Stimulated activated CD8-positive, alpha-beta memory T cell treated with anti-CD3 and anti-CD28 coated beads, Interleukin-12 subunit alpha, Interleukin-12 subunit beta, amount 100 ng/mL, for 24 hours (primary cell): ENCODE measurements around the gene TCHHL1.

Source experiments
- DNase-seq: peaks from one replicate; pipeline ENCODE4 v3.0.0-alpha.2; 2020; ENCODE audit errors: extremely low read depth

TCHHL1 gene

DNA sequence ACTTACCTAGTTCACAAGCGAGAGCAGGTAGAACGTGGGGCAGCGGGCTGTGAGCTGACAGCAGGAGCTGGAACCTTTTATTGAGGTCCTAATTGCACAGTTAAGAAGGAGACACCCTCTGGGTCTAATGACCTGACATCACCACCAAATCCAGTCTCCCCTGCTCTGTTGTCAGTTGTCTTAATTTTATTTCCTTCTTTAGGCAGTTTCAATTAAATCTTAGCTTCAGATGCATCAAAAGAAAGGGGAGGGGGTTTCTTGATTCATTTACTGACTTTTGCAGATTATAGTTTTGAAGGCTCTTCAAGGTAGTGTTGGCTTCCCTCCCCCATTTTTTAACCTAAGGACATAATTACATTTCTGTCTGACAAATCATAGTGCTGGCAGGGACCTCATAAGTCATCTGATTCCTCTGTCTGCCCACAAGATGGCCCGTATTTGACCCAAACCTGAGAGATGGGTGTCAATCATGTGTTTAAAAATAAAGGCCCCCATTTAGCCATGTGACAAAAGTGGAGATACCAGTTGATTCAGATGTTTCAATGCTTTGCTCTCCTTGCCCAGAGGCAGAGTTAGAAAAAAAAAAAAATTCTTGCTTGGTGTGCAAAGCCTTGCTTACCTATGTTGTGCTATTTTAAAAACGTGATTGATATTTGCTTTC is at the start of gene TCHHL1:
Gene TCHHL1 (minus strand): TSS at position 51 of the 661 bp plus-strand sequence. CDS start 921 bp downstream, outside the sequence.
- DNase-seq, result no peak

DNA sequence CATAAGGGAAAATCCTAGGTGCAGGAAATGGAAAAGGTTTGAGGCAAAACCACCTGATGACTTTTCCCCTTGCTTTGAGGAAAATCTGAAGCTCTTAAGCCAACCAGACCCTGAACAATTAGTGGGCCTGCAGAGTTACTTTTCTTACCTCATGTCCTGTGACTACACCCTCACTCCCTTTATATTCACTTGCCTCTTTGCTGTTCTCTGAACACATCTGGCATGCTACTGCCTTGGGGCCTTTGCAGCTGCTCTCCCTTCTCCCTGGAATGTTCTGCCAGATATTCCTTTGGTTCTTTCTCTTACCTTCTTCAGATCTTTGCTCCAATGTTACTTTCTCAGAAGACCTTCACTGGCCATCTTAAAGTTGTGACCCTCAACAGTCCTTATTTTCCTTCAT is 48.4 kb upstream of the TCHHL1 start:
- no peak for DNase-seq

DNA sequence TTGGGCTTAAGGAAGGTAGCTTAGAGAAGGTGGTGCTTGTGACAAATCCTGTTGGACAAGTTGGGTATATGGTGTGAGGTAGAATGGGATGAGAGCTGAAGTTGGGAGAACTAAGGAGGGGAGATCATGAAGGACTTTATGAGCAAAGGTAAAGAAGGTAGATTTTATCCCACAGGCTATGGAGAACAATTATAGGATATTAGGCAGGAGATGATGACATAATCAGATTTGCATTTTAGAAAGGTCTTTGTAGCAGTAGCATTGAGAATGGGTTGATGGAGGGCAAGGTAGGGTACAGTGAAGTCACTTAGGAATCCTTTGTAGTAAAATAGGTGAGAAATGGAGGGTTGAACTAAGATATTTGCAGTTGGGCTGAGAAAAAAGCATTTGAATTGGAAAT is 41.3 kb upstream of the TCHHL1 start:
- DNase-seq, result no peak

DNA sequence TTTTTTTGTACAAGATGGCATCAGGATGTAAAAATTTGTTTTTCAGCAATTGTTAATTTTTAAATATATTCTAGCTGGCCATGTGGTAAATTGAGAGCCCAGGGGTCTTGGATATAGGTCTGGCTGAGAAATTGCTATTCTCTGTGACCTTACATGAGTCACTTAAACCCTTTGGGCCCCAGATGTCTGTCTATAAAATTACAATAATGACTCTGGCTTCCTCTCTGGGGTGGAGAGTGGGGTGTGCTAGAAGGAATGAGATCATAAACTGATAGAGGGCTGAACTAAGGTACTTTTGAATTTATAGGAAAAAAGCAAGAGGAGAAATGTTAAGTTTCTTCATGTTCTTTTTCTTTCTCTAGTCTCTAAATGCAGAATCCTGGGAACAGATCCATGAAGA is 38.8 kb upstream of the TCHHL1 start:
- no peak for DNase-seq

DNA sequence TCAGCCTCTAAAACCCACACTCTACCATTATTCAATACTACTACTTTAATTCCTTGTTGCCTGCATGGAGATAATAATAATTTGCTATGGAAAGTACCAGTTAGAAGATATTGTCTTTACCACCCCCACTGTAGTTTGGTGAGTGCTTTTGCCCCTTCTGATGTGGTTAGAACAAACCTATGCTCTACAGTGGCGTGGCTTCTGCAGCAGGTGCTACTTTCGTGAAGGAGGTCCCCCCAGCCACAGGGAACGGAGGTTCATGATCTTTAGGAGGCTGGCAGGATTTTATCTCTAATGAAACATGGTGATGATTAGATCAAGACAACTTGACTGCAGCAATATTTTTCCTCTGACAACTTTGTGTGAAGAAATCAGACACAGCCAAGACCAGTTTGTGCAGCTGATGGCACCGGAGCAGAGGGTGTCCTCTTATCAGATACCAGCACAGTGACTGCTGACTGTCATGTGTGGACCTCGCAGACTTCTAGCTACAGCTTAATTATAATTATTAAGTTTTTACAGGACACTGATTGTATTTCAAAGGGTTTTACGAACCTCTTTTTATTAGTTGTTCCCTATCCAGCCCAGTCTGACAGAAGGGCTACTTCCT is 37.1 kb upstream of the TCHHL1 start:
- no peak for DNase-seq

DNA sequence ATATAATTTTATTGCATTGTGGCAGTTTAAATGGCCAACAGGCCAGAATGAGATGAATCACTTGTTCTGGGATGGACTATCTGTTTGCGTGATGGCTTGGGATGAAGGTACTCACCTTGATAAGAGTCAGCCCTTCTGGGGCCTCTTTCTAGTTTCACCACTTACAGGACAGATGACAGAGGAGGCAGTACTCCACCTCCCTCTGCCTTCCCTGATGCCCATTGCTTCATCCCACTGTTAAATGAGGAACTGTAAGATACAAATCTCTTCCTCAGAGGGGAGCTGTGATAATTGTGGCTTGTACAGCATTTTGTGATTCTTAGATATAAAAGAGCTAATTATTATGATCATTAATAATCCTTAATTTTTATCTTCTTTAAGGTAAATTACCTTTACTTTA is 30.1 kb upstream of the TCHHL1 start:
- no peak for DNase-seq

DNA sequence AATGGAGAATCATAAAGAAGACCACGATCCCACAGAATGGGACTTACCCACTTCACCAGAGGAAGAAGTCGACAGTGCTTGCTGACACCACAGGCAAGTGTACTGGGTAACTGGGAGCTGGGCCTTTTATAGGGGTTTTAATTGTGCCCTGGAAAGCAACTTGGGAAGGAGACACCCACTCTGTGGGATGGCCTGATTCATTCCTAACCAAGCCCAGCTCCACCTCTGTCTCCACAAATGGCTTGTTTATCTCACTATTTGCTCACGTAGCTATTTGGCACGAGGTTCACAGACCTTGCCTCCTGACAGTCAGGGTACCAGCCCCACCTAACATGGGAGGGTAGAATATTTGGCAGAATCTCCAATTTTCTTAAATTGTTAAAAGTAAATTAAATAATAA is 26.5 kb upstream of the TCHHL1 start, which contains the start of gene TCHH:
Gene TCHH (minus strand): TSS at position 101 of the 400 bp plus-strand sequence. CDS start 1,364 bp downstream, outside the sequence.
- no peak for DNase-seq

DNA sequence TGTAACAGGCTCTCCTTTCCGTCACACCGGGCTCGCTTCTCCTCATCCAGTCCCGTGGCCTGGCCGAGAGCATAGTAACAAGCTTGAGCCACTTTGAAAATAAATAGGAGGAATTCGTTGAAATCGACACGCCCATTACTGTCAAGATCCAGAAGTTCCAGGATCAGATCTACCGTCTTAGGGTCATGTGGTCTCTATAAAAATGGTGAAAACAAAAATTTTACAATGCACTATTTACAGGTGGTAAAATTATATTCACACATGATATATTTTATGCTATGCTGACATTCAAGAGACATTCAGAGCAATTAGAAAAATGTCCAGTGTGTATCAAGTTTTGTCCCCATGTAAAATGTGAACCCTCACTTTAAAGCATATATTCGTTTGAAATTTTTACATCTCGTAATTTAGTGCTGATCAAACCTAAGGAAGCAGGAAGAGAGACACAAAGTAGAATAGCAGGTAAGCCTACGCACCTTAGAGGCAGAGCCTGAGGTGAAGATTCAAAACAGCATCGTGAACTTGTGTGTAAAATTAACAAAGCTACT is 24.1 kb upstream of the TCHHL1 start:
- DNase-seq, result no peak

DNA sequence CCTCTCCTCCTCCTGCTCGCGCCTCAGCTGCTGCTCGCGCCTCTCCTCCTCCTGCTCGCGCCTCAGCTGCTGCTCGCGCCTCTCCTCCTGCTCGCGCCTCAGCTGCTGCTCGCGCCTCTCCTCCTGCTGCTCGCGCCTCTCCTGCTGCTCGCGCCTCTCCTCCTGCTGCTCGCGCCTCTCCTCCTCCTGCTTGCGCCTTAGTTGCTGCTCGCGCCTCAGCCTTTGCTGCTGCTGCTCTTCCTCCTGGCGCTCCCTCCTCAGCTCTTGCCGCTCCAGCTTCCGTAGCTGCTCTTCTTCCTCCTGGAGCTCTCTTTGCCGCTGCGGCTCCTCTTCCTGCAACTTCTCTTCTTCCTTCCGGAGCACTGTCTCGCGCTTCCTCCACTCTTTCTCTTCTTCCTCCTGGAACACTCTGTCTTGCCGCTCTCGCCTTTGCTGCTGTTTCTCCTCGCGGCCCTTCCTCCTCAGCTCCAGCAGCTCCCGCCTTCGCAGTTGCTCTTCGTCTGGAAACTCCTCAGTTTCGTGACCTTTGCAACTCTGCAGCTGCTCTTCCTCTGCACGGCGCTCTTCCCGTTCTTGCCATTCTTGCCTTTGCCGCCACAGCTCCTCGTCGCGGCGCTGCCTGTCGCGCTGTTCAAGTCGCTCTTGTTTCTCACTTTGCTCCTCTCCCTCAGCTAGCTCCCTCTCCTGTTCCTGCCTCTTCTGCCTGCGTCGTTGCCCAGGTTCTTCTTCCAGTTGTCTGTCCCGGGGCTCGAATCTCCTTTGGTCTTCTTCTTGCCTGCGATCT is 23.4 kb upstream of the TCHHL1 start:
- no peak for DNase-seq

DNA sequence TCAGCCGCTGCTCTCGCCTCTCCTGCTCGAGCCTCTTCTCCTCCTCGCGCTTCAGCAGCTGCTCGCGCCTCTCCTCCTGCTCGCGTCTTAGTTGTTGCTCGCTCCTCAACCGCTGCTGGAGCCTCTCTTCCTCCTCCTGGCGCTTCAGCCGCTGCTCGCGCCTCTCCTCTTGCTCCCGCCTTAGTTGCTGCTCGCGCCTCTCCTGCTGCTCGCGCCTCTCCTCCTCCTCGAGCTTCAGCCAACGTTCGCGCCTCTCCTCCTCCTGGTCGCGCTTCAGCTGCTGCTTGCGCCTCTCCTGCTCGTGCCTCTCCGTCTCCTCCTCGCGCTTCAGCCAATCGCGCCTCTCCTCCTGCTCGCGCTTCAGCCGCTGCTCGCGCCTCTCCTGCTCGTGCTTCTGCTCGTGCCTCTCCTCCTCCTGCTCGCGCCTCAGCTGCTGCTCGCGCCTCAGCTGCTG is 22.7 kb upstream of the TCHHL1 start:
- DNase-seq, result no peak

DNA sequence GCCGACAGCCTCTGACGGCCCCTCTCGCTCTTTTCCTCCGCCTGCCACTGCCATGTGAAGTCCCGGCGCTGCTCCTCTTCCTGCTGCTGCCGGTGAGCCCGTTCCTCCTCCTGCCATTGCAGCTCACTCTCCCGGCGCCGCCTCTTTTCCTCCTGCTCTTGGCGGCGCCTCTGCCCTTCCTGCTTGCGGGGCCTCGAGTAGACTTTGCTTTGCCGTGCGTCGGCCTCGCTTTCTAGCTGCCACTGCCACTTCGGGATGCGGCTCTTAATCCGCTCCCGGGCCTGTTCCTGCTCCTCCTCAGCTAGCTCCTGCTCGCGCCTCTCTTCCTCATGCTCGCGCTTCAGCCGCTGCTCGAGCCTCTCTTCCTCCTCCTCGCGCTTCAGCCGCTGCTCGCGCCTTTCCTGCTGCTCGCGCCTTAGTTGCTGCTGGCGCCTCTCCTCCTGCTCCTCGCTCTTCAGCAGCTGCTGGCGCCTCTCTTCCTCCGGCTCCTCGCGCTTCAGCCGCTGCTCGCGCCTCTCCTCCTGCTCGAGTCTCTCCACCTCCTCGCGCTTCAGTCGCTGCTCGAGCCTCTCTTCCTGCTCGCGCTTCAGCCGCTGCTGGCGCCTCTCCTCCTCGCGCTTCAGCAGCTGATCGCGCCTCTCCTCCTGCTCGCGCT is 22.1 kb upstream of the TCHHL1 start:
- no peak for DNase-seq

DNA sequence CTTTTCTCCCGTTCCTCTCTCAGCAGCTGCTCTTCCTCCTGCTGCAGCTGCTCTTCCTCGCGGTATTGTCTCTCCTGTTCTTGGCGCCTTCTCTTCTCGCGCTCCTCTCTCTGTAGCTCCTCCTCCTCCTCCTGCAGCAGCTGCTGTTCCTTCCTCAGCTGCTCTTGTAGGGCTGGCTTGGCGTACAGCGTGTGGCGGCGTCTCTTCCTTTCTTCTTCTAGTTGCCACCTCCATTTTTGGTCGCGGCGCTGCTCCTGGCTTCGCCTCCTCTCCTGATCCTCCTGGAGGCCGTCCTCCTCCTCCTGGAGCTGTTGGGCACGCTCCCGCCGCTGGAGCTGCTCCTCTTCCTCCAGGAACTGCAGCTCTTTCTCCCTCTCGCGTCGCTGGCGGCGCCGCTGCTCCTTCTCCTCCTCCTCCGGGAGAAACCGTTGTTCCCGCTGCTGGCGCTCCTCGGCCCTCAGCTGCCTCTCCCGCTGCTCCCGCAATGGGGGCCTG is 21.5 kb upstream of the TCHHL1 start:
- no peak for DNase-seq

DNA sequence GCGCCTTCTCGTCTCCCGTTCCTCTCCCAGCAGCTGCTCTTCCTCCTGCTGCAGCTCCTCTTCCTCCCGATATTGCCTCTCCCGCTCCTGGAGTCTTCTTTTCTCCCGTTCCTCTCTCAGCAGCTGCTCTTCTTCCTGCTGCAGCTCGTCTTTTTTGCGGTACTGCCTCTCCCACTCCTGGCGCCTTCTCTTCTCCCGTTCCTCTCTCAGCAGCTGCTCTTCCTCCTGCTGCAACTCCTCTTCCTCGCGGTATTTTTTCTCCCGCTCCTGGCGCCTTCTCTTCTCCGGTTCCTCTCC is 21.1 kb upstream of the TCHHL1 start:
- no peak for DNase-seq

DNA sequence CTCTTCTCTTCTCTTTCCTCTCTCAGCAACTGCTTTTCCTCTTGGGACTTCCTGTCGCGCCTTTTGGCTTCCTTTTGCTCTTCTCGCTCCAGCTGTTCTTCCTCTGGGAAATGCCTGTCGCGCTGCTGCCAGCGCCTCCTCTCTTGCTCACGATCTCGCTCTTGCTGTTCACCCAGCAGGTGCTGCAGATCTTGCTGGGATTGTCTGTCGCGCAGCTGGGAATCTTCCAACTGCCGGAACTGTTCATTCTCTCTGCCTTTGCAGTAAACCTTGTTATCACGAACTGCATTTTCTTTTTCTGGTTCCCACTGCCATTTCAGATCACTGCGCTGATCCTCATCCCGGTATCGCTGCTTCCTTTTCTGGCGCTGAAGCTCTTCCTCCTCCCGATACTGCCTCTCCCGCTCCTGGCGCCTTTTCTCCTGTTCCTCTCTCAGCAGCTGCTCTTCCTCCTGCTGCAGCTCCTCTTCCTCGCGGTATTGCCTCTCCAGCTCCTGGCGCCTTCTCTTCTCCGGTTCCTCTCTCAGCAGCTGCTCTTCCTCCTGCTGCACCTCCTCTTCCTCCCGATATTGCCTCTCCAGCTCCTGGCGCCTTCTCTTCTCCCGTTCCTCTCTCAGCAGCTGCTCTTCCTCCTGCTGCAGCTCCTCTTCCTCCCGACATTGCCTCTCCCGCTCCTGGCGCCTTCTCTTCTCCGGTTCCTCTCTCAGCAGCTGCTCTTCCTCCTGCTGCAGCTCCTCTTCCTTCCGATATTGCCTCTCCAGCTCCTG is 20.6 kb upstream of the TCHHL1 start:
- no peak for DNase-seq

DNA sequence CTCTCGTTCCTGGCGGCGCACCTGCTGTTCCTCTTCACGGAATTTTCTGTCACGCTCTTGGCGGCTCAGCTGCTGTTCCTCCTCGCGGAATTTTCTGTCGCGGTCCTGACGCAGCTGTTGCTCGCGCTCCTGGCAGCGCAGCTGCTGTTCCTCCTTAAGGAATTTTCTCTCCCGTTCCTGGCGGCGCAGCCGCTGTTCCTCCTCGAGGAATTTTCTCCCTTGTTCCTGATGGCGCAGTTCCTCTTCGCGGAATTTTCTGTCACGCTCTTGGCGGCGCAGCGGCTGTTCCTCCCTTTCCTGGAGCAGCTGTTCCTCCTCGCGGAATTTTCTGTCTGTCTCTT is 20.0 kb upstream of the TCHHL1 start:
- no peak for DNase-seq

DNA sequence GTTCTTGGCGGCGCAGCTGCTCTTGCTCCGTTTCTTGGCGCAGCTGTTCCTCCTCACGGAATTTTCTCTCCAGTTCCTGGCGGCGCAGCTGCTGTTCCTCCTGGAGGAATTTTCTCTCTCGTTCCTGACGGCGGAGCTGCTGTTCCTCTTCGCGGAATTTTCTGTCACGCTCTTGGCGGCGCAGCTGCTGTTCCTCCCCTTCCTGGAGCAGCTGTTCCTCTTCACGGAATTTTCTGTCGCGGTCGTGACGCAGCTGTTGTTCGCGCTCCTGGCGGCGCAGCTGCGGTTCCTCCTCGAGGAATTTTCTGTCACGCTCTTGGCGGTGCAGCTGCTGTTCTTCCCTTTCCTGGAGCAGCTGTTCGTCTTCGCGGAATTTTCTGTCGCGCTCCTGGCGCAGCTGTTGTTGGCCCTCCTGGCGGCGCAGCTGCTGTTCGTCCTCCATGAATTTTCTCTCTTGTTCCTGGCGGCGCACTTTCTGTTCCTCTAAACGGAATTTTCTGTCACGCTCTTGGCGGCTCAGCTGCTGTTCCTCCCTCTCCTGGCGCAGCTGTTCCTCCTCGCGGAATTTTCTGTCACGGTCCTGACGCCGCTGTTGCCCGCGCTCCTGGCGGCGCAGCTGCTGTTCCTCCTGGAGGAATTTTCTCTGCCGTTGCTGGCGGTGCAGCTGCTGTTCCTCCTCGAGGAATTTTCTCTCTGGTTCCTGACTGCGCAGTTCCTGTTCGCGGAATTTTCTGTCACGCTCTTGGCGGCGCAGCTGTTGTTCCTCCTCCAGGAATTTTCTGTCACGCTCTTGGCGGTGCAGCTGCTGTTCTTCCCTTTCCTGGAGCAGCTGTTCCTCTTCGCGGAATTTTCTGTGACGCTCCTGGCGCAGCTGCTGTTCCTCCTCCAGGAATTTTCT is 19.4 kb upstream of the TCHHL1 start:
- DNase-seq, result no peak

DNA sequence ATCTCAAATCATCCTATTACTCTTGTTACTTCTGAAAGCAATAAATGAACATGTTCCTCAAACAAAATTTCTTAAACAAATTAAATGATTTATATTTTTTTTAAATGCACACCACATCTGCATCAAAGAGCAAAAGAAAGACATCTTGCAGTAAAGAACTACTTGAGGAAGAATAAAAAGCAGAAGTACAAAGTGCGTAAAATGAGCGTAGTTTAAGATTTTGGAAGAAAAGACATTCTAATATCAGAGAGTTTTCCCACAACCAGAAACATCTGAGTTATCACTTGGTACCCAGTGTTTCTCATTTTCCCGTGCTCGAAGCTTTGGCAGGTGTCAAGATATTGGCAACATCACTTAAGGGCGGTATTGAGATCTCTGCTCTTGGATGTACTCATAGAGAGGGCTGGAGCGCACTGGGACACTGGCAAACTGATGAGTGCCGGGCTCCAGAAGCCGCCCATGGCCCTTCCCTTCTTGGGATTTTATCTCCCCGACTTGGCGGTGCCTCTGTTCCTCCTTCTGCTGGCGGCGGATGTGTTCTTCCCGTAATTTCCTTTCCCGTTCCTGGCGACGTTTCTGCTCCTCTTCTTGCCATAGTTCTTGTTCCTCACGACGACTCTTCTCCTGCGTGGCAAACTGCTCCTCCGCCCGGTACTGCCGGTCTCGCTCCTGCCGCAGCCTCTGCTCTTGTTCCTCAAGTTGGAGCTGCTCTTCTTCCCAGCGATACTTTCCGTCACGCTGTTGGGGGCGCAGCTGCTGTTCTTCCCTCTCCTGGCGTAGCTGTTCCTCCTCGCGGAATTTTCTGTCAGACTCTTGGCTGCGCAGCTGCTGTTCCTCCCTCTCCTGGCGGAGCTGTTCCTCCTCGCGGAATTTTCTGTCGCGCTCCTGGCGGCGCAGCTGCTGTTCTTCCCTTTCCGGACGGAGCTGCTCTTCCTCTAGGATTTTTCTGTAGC is 18.4 kb upstream of the TCHHL1 start:
- no peak for DNase-seq

DNA sequence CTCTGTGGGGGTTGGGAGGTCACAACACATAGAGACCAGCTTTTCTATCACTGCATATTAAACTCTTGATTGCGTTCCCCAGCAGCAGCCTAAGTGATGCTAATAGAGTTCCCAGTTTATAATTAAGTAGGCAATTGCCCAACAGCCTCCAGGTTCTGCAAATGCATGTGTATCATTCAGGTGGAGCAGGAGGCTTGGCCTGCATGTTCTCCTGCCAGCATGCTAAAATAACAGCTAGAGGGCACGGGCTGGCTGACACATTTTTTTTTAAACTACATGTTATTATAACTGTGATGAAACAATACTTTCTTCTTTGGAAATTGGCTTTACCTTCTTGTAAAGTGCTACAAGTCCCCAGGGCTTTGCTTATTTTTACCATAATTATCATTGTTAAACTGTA is 16.0 kb upstream of the TCHHL1 start:
- DNase-seq, result no peak

DNA sequence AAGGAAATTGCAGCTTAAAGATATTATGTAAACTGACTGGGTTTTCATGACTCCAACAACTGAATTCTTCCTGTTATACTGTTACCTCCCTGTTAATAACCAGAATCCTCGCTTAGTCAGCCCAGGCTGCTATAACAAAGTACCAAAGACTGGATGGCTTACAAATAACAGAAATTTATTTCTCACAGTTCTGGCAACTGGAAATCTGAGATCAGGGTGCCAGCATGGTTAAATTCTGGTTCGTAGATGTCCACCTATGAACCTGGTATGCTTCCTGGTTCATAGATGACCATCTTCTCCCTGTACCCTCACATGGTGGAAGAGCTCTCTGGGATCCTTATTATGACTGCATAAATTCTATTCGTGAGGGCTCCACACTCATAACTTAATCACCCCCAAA is 8.1 kb upstream of the TCHHL1 start:
- no peak for DNase-seq
